AG09309 (cell line): ENCODE results near the gene MINDY2.
"Not testable (repeated sequence)": the region's sequence is repeated elsewhere in the genome, so short reads cannot be mapped to it uniquely, and the experiment has no call there.

Experiments
- DNase-seq: peaks from one replicate; pipeline ENCODE4 v3.0.0-alpha.2; 2010; ENCODE audit warnings: low read depth
- H3K4me3 ChIP-seq: 2 replicates; pipeline ENCODE4 v1.5.1; 2011; ENCODE audit warnings: mild to moderate bottlenecking, low read depth, low read length, moderate library complexity; ENCODE audit not compliant: control insufficient read depth
- CTCF ChIP-seq: IDR thresholded peaks from 2 replicates; pipeline ENCODE4 v1.5.1; 2011; ENCODE audit warnings: mild to moderate bottlenecking, low read depth, low read length, inconsistent platforms; ENCODE audit not compliant: insufficient read depth, control insufficient read depth; ENCODE audit errors: missing control alignments

Gene MINDY2

DNA sequence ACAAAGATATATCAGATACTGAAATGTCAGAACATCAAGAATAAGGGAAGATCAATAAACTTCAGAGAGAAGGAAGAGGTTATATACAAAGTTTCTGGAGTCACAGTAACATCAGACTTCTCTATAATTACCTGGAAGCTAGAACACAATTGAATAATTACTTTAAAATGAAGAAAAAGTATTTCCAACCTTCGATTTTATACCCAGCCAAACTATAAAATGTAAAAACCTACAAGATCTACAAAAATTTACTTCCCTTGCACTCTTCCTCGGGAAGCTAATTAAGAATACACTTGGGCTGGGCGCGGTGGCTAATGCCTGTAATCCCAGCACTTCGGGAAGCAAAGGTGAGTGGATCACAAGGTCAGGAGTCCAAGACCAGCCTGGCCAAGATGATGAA lies 6.6 kb upstream of the MINDY2 start:
- H3K4me3 ChIP-seq, result no peak overlapping the region
- TF ChIP-seq CTCF, result no peak
- DNase-seq, result no peak

GRCh38 chr15:58766290-58766689 lies 4.8 kb upstream of the MINDY2 start:
- no peak overlapping the region for H3K4me3 ChIP-seq
- TF ChIP-seq CTCF, result no peak

DNA sequence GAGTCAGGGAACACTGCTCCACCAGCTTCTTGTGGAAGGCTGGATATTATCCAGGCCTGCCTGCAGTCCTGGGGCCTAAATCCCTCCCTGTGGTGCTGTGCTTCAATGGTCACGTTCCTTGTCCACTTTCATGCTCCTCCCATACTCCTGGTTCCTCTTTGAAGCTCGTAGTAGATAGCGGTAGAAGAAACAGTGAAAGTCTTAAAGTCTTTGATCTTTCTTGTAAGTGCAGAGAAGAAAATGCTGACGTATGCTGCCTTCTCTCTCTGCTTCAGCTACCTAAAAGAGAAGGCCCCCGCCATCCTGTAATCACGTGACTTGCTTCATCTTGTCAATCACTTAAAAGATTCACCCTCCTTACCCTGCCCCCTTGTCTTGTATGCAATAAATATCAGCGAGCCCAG lies 2.5 kb upstream of the MINDY2 start:
- H3K4me3 ChIP-seq, DNase-seq: not testable (repeated sequence)

More at GRCh38 chr15:58766290-58766689, 4.8 kb upstream of the MINDY2 start:
- no peak for DNase-seq

DNA sequence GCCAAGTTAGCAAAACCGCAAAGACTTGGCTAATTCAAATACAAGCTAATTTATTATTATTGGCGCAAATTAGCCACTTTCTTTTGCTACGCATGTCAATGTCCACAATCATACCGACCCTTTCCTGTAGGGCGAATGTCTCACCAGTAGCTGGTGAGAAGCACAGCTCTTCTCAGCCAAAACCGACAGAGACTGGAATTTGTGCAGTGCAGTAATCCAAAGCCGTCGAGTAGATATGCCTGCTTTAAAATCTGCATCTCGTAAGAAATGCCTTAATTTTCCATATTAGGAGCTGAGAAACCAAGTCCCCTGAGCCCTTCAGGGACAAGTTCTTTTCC lies 614 bp upstream of the MINDY2 start:
- no peak for TF ChIP-seq CTCF
- H3K4me3 ChIP-seq, result peak overlapping the region; percentile 47
- DNase-seq, result peak; percentile 71

GRCh38 chr15:58771621-58772250 lies 634 bp downstream of the MINDY2 start:
- no peak for DNase-seq
- peak overlapping the region; percentile 88 for H3K4me3 ChIP-seq
- TF ChIP-seq CTCF, result no peak

DNA sequence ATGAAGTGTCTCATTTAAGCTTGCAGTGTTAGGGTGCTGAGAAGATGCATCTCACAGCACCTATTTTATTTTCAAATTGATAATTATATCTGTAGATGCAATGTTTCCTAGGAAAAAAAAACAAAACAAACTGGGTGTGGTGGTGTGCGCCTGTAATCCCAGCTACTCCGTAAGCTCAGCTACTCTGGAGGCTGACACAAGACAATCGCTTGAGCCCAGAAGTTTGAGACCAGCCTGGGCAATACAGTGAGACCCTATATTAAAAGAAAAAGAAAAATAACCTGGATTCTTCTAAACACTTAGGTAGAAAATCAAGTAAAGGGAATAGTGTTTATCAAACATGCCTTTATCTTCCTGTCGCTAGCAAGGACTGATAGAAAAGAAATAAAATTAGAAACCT lies 1.9 kb downstream of the MINDY2 start:
- no peak for TF ChIP-seq CTCF
- DNase-seq, result no peak
- peak overlapping the region; percentile 88 for H3K4me3 ChIP-seq

GRCh38 chr15:58775402-58775801 lies 4.3 kb downstream of the MINDY2 start:
- no peak for DNase-seq
- no peak overlapping the region for H3K4me3 ChIP-seq
- no peak for TF ChIP-seq CTCF
